ENCODE results near the gene PLCZ1. TPM values are rescaled to one million over a fixed set of nuclear protein-coding genes. Genes with fewer than 3 reads are reported as not detected.

The PLCZ1 gene
- total RNA-seq, 1 experiment from 2014 or later: not detected

GRCh38 chr12:18651525-18651924, 86.3 kb downstream of the PLCZ1 start:
- no peak overlapping the region for H3K4me3 ChIP-seq (ENCODE audit: low read depth, low read length, poor library complexity, severe bottlenecking)
- H3K36me3 ChIP-seq (ENCODE audit: insufficient read depth, low read length, poor library complexity, severe bottlenecking): no peaks in the 10 kb centered on the region
- no peaks in the 10 kb centered on the region for H3K9me3 ChIP-seq (ENCODE audit: low read depth, low read length, poor library complexity, severe bottlenecking)
- CTCF ChIA-PET: no interaction called here
- H3K27ac ChIP-seq (ENCODE audit: low read depth, low read length, poor library complexity, severe bottlenecking): no peak overlapping the region
- no peak for DNase-seq (ENCODE audit: low spot score)
- POLR2A ChIA-PET (ENCODE audit: low non-redundant PET): no interaction called here
- H3K4me1 ChIP-seq (ENCODE audit: insufficient read depth, low read length, poor library complexity, severe bottlenecking): no peaks in the 10 kb centered on the region
- TF ChIP-seq EZH2 (IDR thresholded peaks at IDR 0.05; ENCODE audit: borderline replicate concordance, low read depth, low read length, poor library complexity, severe bottlenecking) (no peak), CTCF (conservative IDR thresholded peaks at IDR 0.05; ENCODE audit: low read depth, low read length) (no peak)
- no TSS peak for BruUV-seq (replicated peaks)
- H3K27me3 ChIP-seq (replicated peaks; ENCODE audit: insufficient read depth, low read depth, low read length, poor library complexity): peaks cover 3% of the 10 kb centered on the region
- intact Hi-C loops (cut with micrococcal nuclease; ENCODE audit: unreplicated experiment): no loop called here

GRCh38 chr12:18646286-18646890, 91.4 kb downstream of the PLCZ1 start:
- ChIA-PET POLR2A (ENCODE audit: low non-redundant PET) (no interaction called here), CTCF (no interaction called here)
- peaks cover 11% of the 10 kb centered on the region for H3K27me3 ChIP-seq (replicated peaks; ENCODE audit: insufficient read depth, low read depth, low read length, poor library complexity)
- DNase-seq (ENCODE audit: low spot score): no peak
- BruUV-seq (replicated peaks): no TSS peak
- H3K4me3 ChIP-seq (ENCODE audit: low read depth, low read length, poor library complexity, severe bottlenecking): no peak overlapping the region
- H3K27ac ChIP-seq (ENCODE audit: low read depth, low read length, poor library complexity, severe bottlenecking): no peak overlapping the region
- no peaks in the 10 kb centered on the region for H3K36me3 ChIP-seq (ENCODE audit: insufficient read depth, low read length, poor library complexity, severe bottlenecking)
- TF ChIP-seq EZH2 (IDR thresholded peaks at IDR 0.05; ENCODE audit: borderline replicate concordance, low read depth, low read length, poor library complexity, severe bottlenecking) (no peak), CTCF (conservative IDR thresholded peaks at IDR 0.05; ENCODE audit: low read depth, low read length) (no peak)
- H3K4me1 ChIP-seq (ENCODE audit: insufficient read depth, low read length, poor library complexity, severe bottlenecking): no peaks in the 10 kb centered on the region
- intact Hi-C loops (cut with micrococcal nuclease; ENCODE audit: unreplicated experiment): no loop called here
- no peaks in the 10 kb centered on the region for H3K9me3 ChIP-seq (ENCODE audit: low read depth, low read length, poor library complexity, severe bottlenecking)

DNA sequence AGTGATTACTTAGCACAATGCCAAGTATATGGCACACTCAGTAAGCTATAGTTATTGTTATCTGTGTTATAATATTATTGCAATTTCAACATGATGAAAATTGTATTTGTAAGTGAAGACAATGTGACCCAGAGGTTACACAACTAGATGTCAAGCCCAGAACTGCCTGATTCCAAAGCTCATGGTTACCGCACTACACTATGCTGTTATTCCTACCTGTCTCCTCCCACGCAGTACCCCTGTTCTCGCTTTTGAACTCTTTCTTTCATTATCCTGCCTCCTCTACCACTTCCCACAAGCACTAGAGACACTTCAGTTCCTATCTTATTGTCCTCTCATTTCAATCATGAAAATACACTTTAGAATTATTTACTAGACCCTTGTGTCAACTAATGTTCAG, 93.2 kb downstream of the PLCZ1 start:
- CTCF ChIA-PET: no interaction called here
- TF ChIP-seq EZH2 (IDR thresholded peaks at IDR 0.05; ENCODE audit: borderline replicate concordance, low read depth, low read length, poor library complexity, severe bottlenecking) (no peak), CTCF (conservative IDR thresholded peaks at IDR 0.05; ENCODE audit: low read depth, low read length) (no peak)
- Histone ChIP-seq H3K27ac (ENCODE audit: low read depth, low read length, poor library complexity, severe bottlenecking) (no peak overlapping the region), H3K4me3 (ENCODE audit: low read depth, low read length, poor library complexity, severe bottlenecking) (no peak overlapping the region), H3K36me3 (ENCODE audit: insufficient read depth, low read length, poor library complexity, severe bottlenecking) (no peaks in the 10 kb centered on the region), H3K4me1 (ENCODE audit: insufficient read depth, low read length, poor library complexity, severe bottlenecking) (no peaks in the 10 kb centered on the region), H3K27me3 (replicated peaks; ENCODE audit: insufficient read depth, low read depth, low read length, poor library complexity) (peaks cover 11% of the 10 kb centered on the region), H3K9me3 (ENCODE audit: low read depth, low read length, poor library complexity, severe bottlenecking) (no peaks in the 10 kb centered on the region)
- intact Hi-C loops (cut with micrococcal nuclease; ENCODE audit: unreplicated experiment): no loop called here
- BruUV-seq (replicated peaks): no TSS peak
- POLR2A ChIA-PET (ENCODE audit: low non-redundant PET): no interaction called here
- DNase-seq (ENCODE audit: low spot score): no peak

All from A673 (cell line).